Measurements from ENCODE around the gene RPTOR. TPM values are rescaled to one million over a fixed set of nuclear protein-coding genes. Genes with fewer than 3 reads are reported as not detected.
"Not testable (repeated sequence)": the region's sequence is repeated elsewhere in the genome, so short reads cannot be mapped to it uniquely, and the experiment has no call there.

RPTOR gene
- total and polyA plus RNA-seq, 10 of the 15 experiments (the other 5 are each of a cell fraction or from before 2014, with no cell fraction given): 0.18 to 32.1 (median 7.8) TPM

GRCh38 chr17:80763293-80763867 is 218.7 kb downstream of the RPTOR start (continued):
- TF ChIP-seq ZNF687 (IDR thresholded peaks at IDR 0.05) (no peak), SKIL (IDR thresholded peaks at IDR 0.05; ENCODE audit: low read depth, poor library complexity, severe bottlenecking) (no peak), WRNIP1 (IDR thresholded peaks at IDR 0.05; ENCODE audit: borderline replicate concordance, low read depth, low read length) (no peak)

GRCh38 chr17:80764627-80765145 is 220.0 kb downstream of the RPTOR start:
- POLR2A ChIA-PET; H3K27me3 ChIP-seq (replicated peaks in 1 of 2; ENCODE audit: control insufficient read depth in 2 of 2, insufficient read depth in 2 of 2, low read length in 1 of 2); H3K36me3 ChIP-seq (ENCODE audit: control insufficient read depth in 2 of 2, insufficient read depth in 2 of 2, low read length in 1 of 2); BruUV-seq (replicated peaks); DNase-seq (ENCODE audit: low read depth, low spot score); CTCF ChIA-PET; H3K9me3 ChIP-seq (replicated peaks; ENCODE audit: control insufficient read depth, insufficient read depth, low read length); intact Hi-C loops (cut with micrococcal nuclease; ENCODE audit: unreplicated experiment); H3K4me3 ChIP-seq; H2AFZ ChIP-seq (ENCODE audit: control insufficient read depth, low read depth, low read length); H3K4me2 ChIP-seq (ENCODE audit: control insufficient read depth, insufficient read depth); ATAC-seq; SMC1A ChIA-PET (ENCODE audit: uncharacterized antibody, unreplicated experiment); H3K79me2 ChIP-seq (ENCODE audit: control insufficient read depth, insufficient read depth, low read length); RAD21 ChIA-PET (ENCODE audit: unreplicated experiment); H3K9ac ChIP-seq (ENCODE audit: control insufficient read depth, insufficient read depth, low read length); FAIRE-seq; in situ Hi-C loops (cut with MboI); H4K20me1 ChIP-seq (ENCODE audit: control insufficient read depth, insufficient read depth): not testable (repeated sequence)
- Histone ChIP-seq H3K27ac (ENCODE audit: control insufficient read depth, insufficient read depth) (0 out of 2 replicates have a peak overlapping the region, but pooled peaks have one; percentile 30), H3K4me1 (ENCODE audit: control insufficient read depth, insufficient read depth, low read length) (peaks cover 27% of the 10 kb centered on the region)
- 77% methylated on average over 4 of the region's 5 CpGs for WGBS (ENCODE audit: insufficient coverage, insufficient replicate concordance, low lambda C conversion rate, missing lambda C conversion rate)
